Activated T-cell treated with anti-CD3 and anti-CD28 coated beads, Interleukin-2, amount 50 U/mL, for 4 hours (primary cell): ENCODE data around the gene ARPC1B. TPM values are rescaled to one million over a fixed set of nuclear protein-coding genes. Genes with fewer than 3 reads are reported as not detected.
"Not testable (repeated sequence)": the region's sequence is repeated elsewhere in the genome, so short reads cannot be mapped to it uniquely, and the experiment has no call there.

Experiments
- ATAC-seq, 2 donors: fragments of 200-7000 bp; cut with Tn5 transposase; one replicate each; pipeline ENCODE4 v1.10.0; 2021
- DNase-seq: peaks from one replicate; pipeline ENCODE4 v3.0.0-alpha.2; 2020
- H3K27me3 Mint-ChIP-seq: one replicate; pipeline ENCODE4 v1.8.0; 2021; ENCODE audit warnings: low read depth, mixed read lengths
- H3K36me3 Mint-ChIP-seq: one replicate; pipeline ENCODE4 v1.8.0; 2022; ENCODE audit warnings: mixed read lengths; ENCODE audit not compliant: insufficient read depth
- H3K4me1 Mint-ChIP-seq: one replicate; pipeline ENCODE4 v1.8.0; 2021; ENCODE audit warnings: low read depth, mixed read lengths
- H3K4me3 Mint-ChIP-seq: one replicate; pipeline ENCODE4 v1.8.0; 2021; ENCODE audit warnings: mild to moderate bottlenecking, moderate library complexity, mixed read lengths
- H3K9me3 Mint-ChIP-seq: one replicate; pipeline ENCODE4 v1.8.0; 2021; ENCODE audit warnings: mixed read lengths
- total RNA-seq, 3 donors: library from RNA; stranded (reverse); gene quantifications; one replicate each; pipeline ENCODE4 v1.2.1, GENCODE V29; 2021

The ARPC1B gene
- total RNA-seq, result 100 to 1,000 TPM; 240 to 282 (median 274) TPM

GRCh38 chr7:99374111-99375064 lies at the start of gene ARPC1B:
TSS of gene ARPC1B (plus strand) at chr7:99374730. CDS start at chr7:99385715, 10,985 bp downstream.
- peak within 1 kb of the TSS; percentile 82 for H3K4me3 Mint-ChIP-seq

GRCh38 chr7:99325001-99325493 lies 49.5 kb upstream of the ARPC1B start:
- H3K4me3 Mint-ChIP-seq, result peak overlapping the region; percentile 88
- ATAC-seq, result no peak
- no peaks in the 10 kb centered on the region for H3K36me3 Mint-ChIP-seq
- H3K27me3 Mint-ChIP-seq, result no peaks in the 10 kb centered on the region
- no peaks in the 10 kb centered on the region for H3K9me3 Mint-ChIP-seq
- DNase-seq, result no peak
- H3K4me1 Mint-ChIP-seq, result peaks cover 32% of the 10 kb centered on the region

More at GRCh38 chr7:99374111-99375064, at the start of gene ARPC1B:
- ATAC-seq, result peak; percentile 80 to 84
- Mint-ChIP-seq H3K27me3 (no peaks in the 10 kb centered on the region), H3K9me3 (no peaks in the 10 kb centered on the region), H3K4me1 (peaks cover 29% of the 10 kb centered on the region), H3K36me3 (peaks cover 7% of the 10 kb centered on the region)
- peak; percentile 82 for DNase-seq

DNA sequence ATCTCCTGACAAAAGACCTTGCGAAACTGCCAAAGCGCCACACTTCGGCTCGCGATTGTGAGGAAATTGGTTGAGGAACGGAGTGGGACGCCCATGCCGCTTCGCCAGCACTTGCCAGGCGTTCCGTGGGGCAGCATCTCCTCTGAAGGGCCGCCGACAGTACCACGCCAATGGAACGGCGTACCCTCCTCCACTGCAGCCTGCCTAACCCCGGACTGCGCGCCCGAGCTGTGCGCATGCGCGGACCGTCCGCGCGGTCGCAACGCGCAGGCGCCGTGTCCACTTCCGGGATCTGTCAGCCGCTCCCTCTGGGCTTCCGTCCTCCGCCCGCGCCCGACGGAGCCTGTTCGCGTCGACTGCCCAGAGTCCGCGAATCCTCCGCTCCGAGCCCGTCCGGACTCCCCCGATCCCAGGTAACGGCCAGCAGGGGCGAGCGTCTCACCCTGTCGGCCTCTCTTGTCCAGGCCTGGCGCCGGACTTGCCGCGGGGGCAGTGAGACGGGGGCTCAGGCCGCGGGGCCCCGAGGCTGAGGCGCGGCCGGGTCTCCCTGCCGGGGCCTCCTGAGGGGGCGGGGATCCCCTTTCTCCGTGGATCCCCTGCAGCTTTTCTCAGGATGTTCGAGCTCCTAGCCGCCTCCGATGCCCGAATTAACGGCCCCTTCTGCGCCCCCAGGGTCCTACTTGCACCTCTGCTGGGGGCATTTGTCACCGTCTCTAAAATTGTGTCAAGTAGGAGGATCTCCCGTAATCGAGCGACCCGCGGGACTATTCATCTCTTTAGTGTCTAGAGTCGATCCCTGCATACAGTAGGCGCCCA lies 48.7 kb upstream of the ARPC1B start, which contains the start of gene ARPC1A:
ARPC1A (plus strand) TSS at position 307 of the 816 bp plus-strand sequence. CDS start 7,456 bp downstream, outside the sequence.
- Mint-ChIP-seq H3K27me3 (no peaks in the 10 kb centered on the region), H3K36me3 (no peaks in the 10 kb centered on the region), H3K9me3 (no peaks in the 10 kb centered on the region), H3K4me3 (peak within 1 kb of the TSS; percentile 88), H3K4me1 (peaks cover 39% of the 10 kb centered on the region)
- peak; percentile 90 for DNase-seq
- peak; percentile 91 to 93 for ATAC-seq

GRCh38 chr7:99326408-99326782 lies 48.1 kb upstream of the ARPC1B start:
- Mint-ChIP-seq H3K27me3 (no peaks in the 10 kb centered on the region), H3K36me3 (no peaks in the 10 kb centered on the region), H3K4me1 (peaks cover 45% of the 10 kb centered on the region), H3K9me3 (no peaks in the 10 kb centered on the region), H3K4me3 (peak overlapping the region; percentile 88)
- DNase-seq (no peak), ATAC-seq (no peak)

DNA sequence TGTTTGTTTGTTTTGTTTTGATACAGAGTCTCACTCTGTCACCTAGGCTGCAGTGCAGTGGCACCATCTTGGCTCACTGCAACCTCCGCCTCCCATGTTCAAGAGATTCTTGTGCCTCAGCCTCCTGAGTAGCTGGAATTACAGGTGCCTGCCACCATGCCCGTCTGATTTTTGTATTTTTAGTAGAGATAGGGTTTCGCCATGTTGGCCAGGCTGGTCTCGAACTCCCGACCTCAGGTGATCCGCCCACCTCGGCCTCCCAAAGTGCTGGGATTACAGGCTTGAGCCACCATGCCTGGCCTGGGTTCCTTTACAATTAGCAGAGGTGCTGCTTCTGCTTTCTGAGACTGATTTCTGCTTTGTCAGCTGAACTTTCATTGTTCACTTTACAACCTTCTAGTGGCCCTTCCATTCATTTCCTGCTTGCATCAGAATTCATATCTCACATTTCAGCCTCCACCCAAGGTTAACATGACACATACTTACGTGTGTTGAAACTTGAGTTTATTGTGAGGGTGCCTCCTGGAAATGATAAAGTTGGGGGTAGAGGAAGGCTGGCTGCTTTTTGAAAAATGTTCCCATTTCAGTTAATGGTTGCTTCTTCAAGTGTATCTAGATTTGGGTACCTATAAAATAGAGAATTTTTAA lies 44.1 kb upstream of the ARPC1B start:
- peak overlapping the region; percentile 63 for H3K4me3 Mint-ChIP-seq
- H3K4me1 Mint-ChIP-seq, result peaks cover 58% of the 10 kb centered on the region
- DNase-seq, H3K27me3 Mint-ChIP-seq, H3K9me3 Mint-ChIP-seq: not testable (repeated sequence)
- ATAC-seq, result peak; percentile 47 to 53
- H3K36me3 Mint-ChIP-seq, result peaks cover 11% of the 10 kb centered on the region

DNA sequence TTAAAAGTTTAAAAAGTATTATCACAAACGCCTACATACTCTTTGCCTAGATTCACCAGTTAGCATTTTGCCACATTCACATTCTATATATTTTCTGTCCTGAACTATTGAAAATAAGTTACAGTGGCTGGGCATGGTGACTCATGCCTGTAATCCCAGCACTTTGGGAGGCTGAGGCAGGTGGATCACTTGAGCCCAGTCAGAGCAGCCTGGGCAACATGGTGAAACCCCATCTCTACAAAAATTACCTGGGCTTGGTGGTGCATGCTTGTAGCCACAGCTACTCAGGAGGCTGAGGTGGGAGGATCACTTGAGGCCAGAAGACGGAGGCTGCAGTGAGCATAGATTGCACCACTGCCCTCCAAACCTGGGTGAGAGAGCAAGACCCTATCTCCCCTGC lies 43.5 kb upstream of the ARPC1B start:
- Mint-ChIP-seq H3K4me1 (peaks cover 58% of the 10 kb centered on the region), H3K9me3 (no peaks in the 10 kb centered on the region), H3K36me3 (peaks cover 11% of the 10 kb centered on the region), H3K27me3 (no peaks in the 10 kb centered on the region), H3K4me3 (no peak overlapping the region)
- ATAC-seq, result peak; percentile 16 to 34
- DNase-seq, result no peak

DNA sequence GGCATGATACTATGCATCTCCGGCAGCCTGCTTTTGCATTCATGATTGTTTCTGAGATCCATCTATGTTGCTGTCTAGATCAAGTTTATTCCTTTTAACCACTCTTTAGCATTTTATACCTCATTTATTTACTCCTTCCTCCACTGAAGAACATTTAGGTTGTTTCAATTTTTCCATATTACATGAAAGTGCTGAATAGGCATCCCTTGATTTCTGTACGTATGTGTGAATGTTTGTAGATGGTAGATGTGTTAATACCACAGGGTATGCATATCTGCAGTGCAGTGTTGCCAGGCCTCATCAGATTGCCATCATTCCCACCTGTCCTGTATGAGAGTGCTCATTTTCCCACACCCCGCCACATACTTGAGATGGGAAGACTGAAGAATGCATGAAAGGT lies 34.9 kb upstream of the ARPC1B start:
- Mint-ChIP-seq H3K9me3 (no peaks in the 10 kb centered on the region), H3K27me3 (no peaks in the 10 kb centered on the region), H3K4me3 (no peak overlapping the region), H3K36me3 (peaks cover 36% of the 10 kb centered on the region), H3K4me1 (no peaks in the 10 kb centered on the region)
- ATAC-seq (no peak), DNase-seq (no peak)

- peaks cover 33% of the 10 kb centered on the region for H3K36me3 Mint-ChIP-seq
- H3K4me1 Mint-ChIP-seq, result no peaks in the 10 kb centered on the region
- no peak overlapping the region for H3K4me3 Mint-ChIP-seq
- no peaks in the 10 kb centered on the region for H3K27me3 Mint-ChIP-seq
- no peaks in the 10 kb centered on the region for H3K9me3 Mint-ChIP-seq
- no peak for DNase-seq
- no peak for ATAC-seq
These were observed 33.9 kb upstream of the ARPC1B start for GRCh38 chr7:99340659-99341058.

- DNase-seq, result no peak
- no peaks in the 10 kb centered on the region for H3K27me3 Mint-ChIP-seq
- no peak overlapping the region for H3K4me3 Mint-ChIP-seq
- H3K9me3 Mint-ChIP-seq, result no peaks in the 10 kb centered on the region
- H3K4me1 Mint-ChIP-seq, result no peaks in the 10 kb centered on the region
- peaks cover 25% of the 10 kb centered on the region for H3K36me3 Mint-ChIP-seq
- no peak for ATAC-seq
These were observed 30.4 kb upstream of the ARPC1B start for GRCh38 chr7:99344061-99344647.

GRCh38 chr7:99350641-99351040 lies 23.9 kb upstream of the ARPC1B start:
- H3K27me3 Mint-ChIP-seq, H3K9me3 Mint-ChIP-seq, H3K4me3 Mint-ChIP-seq, H3K4me1 Mint-ChIP-seq, DNase-seq, ATAC-seq: not testable (repeated sequence)
- peaks cover 17% of the 10 kb centered on the region for H3K36me3 Mint-ChIP-seq

- Mint-ChIP-seq H3K9me3 (no peaks in the 10 kb centered on the region), H3K27me3 (no peaks in the 10 kb centered on the region), H3K4me1 (no peaks in the 10 kb centered on the region), H3K36me3 (peaks cover 20% of the 10 kb centered on the region), H3K4me3 (no peak overlapping the region)
- ATAC-seq (no peak), DNase-seq (no peak)
These were observed 22.3 kb upstream of the ARPC1B start for GRCh38 chr7:99352247-99352646.

- Mint-ChIP-seq H3K4me1 (no peaks in the 10 kb centered on the region), H3K9me3 (no peaks in the 10 kb centered on the region), H3K36me3 (peaks cover 28% of the 10 kb centered on the region), H3K27me3 (no peaks in the 10 kb centered on the region), H3K4me3 (no peak overlapping the region)
- ATAC-seq, result no peak
- no peak for DNase-seq
These were observed 19.4 kb upstream of the ARPC1B start for GRCh38 chr7:99355098-99355497.

DNA sequence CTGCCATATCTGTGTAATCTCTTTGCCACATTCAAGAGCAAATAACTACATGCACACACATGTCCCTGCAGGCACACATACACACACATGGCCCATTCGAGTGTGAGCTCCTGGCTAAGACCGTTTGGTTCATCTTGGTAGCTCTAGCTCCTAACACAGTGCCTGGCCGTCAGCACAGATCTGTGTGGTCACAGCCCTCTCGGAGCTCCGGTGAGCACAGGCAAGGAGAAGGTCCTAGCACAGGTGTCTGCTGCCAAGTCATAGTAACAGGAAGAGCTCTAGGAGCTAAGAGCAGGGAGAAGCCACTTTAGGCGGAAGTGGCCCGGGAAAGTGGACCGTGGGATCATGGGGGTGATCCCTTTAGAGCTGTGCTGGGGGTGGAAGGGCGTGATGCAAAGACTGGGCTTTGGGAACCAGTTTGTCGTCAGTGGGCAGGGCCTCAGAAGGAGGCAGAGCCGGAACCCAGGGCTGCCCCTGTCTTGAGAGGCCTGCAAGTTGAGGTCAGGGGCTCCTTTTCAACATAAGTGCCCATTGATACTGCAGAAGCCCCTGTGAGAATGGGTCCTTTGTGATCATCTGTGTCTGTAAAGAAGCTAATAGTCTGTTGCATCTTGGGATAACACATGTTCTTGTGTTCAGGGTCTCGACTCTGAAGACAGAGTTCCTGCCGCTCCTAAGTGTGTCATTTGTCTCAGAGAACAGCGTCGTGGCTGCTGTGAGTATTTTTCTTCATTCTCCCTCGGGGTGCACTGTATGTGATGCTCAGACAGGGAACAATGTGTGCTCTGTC lies 16.6 kb upstream of the ARPC1B start:
- ATAC-seq (no peak), DNase-seq (no peak)
- no peak overlapping the region for H3K4me3 Mint-ChIP-seq
- H3K27me3 Mint-ChIP-seq, result no peaks in the 10 kb centered on the region
- H3K9me3 Mint-ChIP-seq, result no peaks in the 10 kb centered on the region
- no peaks in the 10 kb centered on the region for H3K4me1 Mint-ChIP-seq
- peaks cover 21% of the 10 kb centered on the region for H3K36me3 Mint-ChIP-seq
